ENCODE measurements around the gene SRSF10. TPM values are rescaled to one million over a fixed set of nuclear protein-coding genes. Genes with fewer than 3 reads are reported as not detected.
"Not testable (repeated sequence)": the region's sequence is repeated elsewhere in the genome, so short reads cannot be mapped to it uniquely, and the experiment has no call there.

SRSF10 gene
- total RNA-seq, 1 donor = 81.1 TPM

DNA sequence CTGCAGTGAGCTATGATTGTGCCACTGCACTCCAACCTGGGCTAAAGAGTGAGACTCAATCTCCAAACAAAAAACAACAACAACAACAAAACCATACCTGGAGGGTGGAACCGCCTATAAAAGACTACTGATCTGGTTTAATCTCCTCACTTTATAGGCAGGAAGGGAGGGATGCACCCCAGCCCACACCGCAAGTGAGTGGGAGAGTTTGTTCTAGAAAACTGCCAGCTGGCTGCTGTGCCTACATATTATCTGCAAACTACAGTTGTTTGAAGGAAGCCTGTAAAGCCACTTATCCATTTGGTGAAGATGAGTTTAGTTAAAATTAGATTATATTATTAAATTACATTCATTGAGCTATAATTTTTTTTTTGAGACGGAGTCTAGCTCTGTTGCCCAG is 9.1 kb upstream of the SRSF10 start:
- H3K4me2 ChIP-seq (ENCODE audit: insufficient read depth, low read length) = no peak overlapping the region
- no peaks in the 10 kb centered on the region for H3K4me1 ChIP-seq (ENCODE audit: insufficient read depth, low read length)
- H3K27me3 ChIP-seq (ENCODE audit: insufficient read depth, low read length) = no peaks in the 10 kb centered on the region
- no peak overlapping the region for H3K4me3 ChIP-seq (ENCODE audit: insufficient read depth, low read length)
- H4K20me1 ChIP-seq (ENCODE audit: insufficient read depth, low read length) = no peaks in the 10 kb centered on the region
- H3K27ac ChIP-seq (ENCODE audit: low read depth, low read length) = no peak overlapping the region
- no peaks in the 10 kb centered on the region for H3K36me3 ChIP-seq (ENCODE audit: insufficient read depth, low read length)
- H2AFZ ChIP-seq (ENCODE audit: low read length) = no peak overlapping the region
- TF ChIP-seq, protein P1, sequence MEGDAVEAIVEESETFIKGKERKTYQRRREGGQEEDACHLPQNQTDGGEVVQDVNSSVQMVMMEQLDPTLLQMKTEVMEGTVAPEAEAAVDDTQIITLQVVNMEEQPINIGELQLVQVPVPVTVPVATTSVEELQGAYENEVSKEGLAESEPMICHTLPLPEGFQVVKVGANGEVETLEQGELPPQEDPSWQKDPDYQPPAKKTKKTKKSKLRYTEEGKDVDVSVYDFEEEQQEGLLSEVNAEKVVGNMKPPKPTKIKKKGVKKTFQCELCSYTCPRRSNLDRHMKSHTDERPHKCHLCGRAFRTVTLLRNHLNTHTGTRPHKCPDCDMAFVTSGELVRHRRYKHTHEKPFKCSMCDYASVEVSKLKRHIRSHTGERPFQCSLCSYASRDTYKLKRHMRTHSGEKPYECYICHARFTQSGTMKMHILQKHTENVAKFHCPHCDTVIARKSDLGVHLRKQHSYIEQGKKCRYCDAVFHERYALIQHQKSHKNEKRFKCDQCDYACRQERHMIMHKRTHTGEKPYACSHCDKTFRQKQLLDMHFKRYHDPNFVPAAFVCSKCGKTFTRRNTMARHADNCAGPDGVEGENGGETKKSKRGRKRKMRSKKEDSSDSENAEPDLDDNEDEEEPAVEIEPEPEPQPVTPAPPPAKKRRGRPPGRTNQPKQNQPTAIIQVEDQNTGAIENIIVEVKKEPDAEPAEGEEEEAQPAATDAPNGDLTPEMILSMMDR (IDR thresholded peaks at IDR 0.05; ENCODE audit: extremely low read depth, low read depth, low read length) = no peak
- H3K9me3 ChIP-seq (ENCODE audit: low read depth, low read length) = no peaks in the 10 kb centered on the region
- DNase-seq (ENCODE audit: insufficient read length, low spot score, missing footprints) = no peak
- H3K79me2 ChIP-seq (ENCODE audit: insufficient read depth, low read length) = no peaks in the 10 kb centered on the region

DNA sequence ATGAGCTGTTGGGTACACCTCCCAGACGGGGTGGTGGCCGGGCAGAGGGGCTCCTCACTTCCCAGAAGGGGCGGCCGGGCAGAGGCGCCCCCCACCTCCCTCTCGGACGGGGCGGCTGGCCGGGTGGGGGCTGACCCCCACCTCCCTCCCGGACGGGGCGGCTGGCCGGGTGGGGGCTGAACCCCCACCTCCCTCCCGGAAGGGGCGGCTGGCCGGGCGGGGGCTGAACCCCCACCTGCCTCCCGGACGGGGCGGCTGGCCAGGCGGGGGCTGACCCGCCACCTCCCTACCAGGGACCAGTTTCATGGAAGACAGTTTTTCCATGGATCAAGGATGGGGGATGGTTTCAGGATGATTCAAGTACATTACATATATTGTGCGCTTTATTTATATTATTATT is 6.9 kb upstream of the SRSF10 start:
- not testable (repeated sequence) for DNase-seq (ENCODE audit: insufficient read length, low spot score, missing footprints); H3K4me1 ChIP-seq (ENCODE audit: insufficient read depth, low read length); H4K20me1 ChIP-seq (ENCODE audit: insufficient read depth, low read length); H3K36me3 ChIP-seq (ENCODE audit: insufficient read depth, low read length); H3K4me3 ChIP-seq (ENCODE audit: insufficient read depth, low read length); H3K27me3 ChIP-seq (ENCODE audit: insufficient read depth, low read length); H3K4me2 ChIP-seq (ENCODE audit: insufficient read depth, low read length); H2AFZ ChIP-seq (ENCODE audit: low read length); H3K9me3 ChIP-seq (ENCODE audit: low read depth, low read length); H3K27ac ChIP-seq (ENCODE audit: low read depth, low read length); H3K79me2 ChIP-seq (ENCODE audit: insufficient read depth, low read length)

DNA sequence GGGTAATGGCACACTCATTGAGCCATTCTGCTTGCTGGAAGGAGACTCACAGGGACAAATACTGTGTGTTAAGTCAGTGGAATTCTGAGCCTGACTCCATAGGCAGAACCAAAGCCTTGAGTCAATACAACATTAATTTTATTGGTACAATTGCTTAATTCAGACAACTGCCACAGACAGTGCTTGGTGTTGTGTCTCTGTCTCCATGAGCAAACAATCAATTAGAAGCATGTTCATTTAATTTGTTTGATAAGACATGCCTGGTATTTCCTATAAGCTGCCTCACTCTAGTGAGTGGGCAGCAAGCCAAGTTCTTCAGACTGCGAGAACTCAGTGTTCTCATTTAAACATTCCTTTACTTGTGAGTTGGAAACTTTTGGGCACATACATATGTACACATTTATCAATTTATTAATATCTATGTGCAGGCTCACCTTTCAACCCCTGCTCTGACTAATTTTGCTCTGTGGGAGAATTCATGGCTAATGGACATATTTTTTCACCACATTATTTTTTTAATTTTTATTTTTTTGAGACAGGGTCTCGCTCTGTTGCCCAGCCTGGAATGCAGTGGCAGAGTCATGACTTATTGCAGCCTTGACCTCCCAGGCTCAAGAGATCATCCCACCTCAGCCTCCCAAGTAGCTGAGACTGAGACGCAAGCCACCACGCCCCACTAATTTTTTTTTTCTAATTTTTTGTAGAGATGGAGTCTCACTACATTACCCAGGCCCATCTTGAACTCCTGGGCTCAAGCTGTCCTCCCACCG is 4.5 kb upstream of the SRSF10 start:
- Histone ChIP-seq H3K27ac (ENCODE audit: low read depth, low read length) (no peak overlapping the region), H3K4me2 (ENCODE audit: insufficient read depth, low read length) (no peak overlapping the region)
- DNase-seq (ENCODE audit: insufficient read length, low spot score, missing footprints) = peak; percentile 75

DNA sequence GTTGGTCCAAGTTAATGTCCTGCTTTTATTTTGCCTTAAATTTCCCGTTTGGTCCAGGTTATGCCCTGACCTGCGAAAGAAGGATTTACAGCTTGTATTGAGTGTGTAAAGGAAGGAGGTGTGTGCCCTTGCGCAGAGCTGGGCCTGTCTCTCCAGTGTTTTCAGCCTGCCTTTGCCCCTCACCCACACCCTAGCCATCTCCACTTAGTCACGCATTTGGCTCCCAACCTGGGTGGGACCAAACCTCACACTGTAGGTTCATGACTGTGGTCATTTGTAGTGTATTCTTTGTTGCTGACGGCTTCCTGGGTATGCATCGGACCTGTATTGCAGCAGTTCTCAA is 572 bp upstream of the SRSF10 start:
- DNase-seq (ENCODE audit: insufficient read length, low spot score, missing footprints) = peak; percentile 79
- peaks cover 13% of the 10 kb centered on the region for H3K36me3 ChIP-seq (ENCODE audit: insufficient read depth, low read length)
- peaks cover 45% of the 10 kb centered on the region for H3K79me2 ChIP-seq (ENCODE audit: insufficient read depth, low read length)
- H3K4me2 ChIP-seq (ENCODE audit: insufficient read depth, low read length) = peak overlapping the region; percentile 89
- peaks cover 35% of the 10 kb centered on the region for H4K20me1 ChIP-seq (ENCODE audit: insufficient read depth, low read length)
- no peaks in the 10 kb centered on the region for H3K9me3 ChIP-seq (ENCODE audit: low read depth, low read length)
- peaks cover 30% of the 10 kb centered on the region for H3K4me1 ChIP-seq (ENCODE audit: insufficient read depth, low read length)
- no peaks in the 10 kb centered on the region for H3K27me3 ChIP-seq (ENCODE audit: insufficient read depth, low read length)
- peak overlapping the region; percentile 93 for H3K27ac ChIP-seq (ENCODE audit: low read depth, low read length)
- TF ChIP-seq, protein P1 (IDR thresholded peaks at IDR 0.05; ENCODE audit: extremely low read depth, low read depth, low read length) = no peak
- peak overlapping the region; percentile 97 for H3K4me3 ChIP-seq (ENCODE audit: insufficient read depth, low read length)
- H2AFZ ChIP-seq (ENCODE audit: low read length) = peak overlapping the region; percentile 89

More for the DNA sequence above, 4.5 kb upstream of the SRSF10 start:
- TF ChIP-seq, protein P1 (IDR thresholded peaks at IDR 0.05; ENCODE audit: extremely low read depth, low read depth, low read length) = no peak
- H4K20me1 ChIP-seq (ENCODE audit: insufficient read depth, low read length) = no peaks in the 10 kb centered on the region
- peak overlapping the region; percentile 32 for H2AFZ ChIP-seq (ENCODE audit: low read length)
- H3K4me1 ChIP-seq (ENCODE audit: insufficient read depth, low read length) = peaks cover 6% of the 10 kb centered on the region
- no peak overlapping the region for H3K4me3 ChIP-seq (ENCODE audit: insufficient read depth, low read length)
- H3K9me3 ChIP-seq (ENCODE audit: low read depth, low read length) = no peaks in the 10 kb centered on the region
- no peaks in the 10 kb centered on the region for H3K27me3 ChIP-seq (ENCODE audit: insufficient read depth, low read length)
- no peaks in the 10 kb centered on the region for H3K36me3 ChIP-seq (ENCODE audit: insufficient read depth, low read length)
- peaks cover 6% of the 10 kb centered on the region for H3K79me2 ChIP-seq (ENCODE audit: insufficient read depth, low read length)
